Activated T-helper 1 cell treated with Interleukin-2 at 50 U/mL for 16 hours (primary cell): Measurements from ENCODE around the gene DGCR2.
"Not testable (repeated sequence)": the region's sequence is repeated elsewhere in the genome, so short reads cannot be mapped to it uniquely, and the experiment has no call there.

Source experiments
- DNase-seq: peaks from one replicate; pipeline ENCODE4 v3.0.0-alpha.2; 2020; ENCODE audit warnings: low read depth

Gene DGCR2, protein sequence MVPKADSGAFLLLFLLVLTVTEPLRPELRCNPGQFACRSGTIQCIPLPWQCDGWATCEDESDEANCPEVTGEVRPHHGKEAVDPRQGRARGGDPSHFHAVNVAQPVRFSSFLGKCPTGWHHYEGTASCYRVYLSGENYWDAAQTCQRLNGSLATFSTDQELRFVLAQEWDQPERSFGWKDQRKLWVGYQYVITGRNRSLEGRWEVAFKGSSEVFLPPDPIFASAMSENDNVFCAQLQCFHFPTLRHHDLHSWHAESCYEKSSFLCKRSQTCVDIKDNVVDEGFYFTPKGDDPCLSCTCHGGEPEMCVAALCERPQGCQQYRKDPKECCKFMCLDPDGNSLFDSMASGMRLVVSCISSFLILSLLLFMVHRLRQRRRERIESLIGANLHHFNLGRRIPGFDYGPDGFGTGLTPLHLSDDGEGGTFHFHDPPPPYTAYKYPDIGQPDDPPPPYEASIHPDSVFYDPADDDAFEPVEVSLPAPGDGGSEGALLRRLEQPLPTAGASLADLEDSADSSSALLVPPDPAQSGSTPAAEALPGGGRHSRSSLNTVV

DNA sequence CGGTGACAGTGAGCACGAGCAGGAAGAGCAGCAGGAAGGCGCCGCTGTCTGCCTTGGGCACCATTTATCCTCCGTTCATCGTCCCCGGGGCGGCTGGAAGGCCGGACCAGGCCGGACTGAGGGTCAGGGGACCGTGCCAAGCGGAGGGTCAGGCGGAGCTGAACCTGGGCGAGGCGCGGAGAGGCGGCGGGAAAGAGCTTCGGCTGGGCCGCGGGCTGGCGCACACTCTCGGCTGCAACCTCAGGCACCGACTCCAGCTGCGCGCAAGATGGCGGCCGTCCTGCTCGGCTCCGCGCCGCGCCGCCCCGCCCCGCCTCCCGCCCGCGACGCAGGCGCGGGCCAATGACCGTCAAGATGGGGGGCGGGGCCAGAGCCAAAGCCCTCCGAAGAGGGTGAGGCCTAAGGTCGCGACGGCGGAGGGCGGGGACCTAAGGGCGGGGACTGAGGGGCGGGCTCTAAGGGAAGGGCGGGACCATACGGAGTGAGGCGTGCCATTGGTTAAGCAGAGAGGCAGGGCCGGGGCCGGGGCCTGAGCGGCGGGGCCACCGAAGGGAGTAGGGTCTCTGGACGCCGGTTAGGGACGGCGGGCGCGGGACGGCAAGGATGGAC is at the start of gene DGCR2:
DGCR2 (minus strand) TSS at position 270 of the 609 bp plus-strand sequence; CDS start at position 64, 206 bp downstream.
- peak; percentile 93 for DNase-seq

DNA sequence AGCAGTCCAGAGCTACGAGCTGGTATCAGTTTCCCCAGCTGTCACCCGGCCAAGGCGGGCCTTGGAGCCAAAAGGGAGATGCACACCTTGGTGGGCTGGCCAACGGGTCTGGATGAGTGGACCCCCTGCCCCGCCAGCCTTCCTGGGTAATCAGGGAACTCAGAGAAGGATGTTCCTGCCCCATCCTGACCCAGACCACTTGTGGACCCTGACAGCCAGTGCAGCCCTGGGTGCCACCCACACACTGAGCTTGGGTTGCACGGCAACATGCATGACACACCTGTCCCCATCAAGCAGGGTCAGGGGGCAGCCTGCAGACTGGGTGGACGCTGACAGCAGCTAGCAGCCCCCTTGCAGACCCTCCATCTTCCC is 47.7 kb upstream of the DGCR2 start:
- DNase-seq, result no peak

DNA sequence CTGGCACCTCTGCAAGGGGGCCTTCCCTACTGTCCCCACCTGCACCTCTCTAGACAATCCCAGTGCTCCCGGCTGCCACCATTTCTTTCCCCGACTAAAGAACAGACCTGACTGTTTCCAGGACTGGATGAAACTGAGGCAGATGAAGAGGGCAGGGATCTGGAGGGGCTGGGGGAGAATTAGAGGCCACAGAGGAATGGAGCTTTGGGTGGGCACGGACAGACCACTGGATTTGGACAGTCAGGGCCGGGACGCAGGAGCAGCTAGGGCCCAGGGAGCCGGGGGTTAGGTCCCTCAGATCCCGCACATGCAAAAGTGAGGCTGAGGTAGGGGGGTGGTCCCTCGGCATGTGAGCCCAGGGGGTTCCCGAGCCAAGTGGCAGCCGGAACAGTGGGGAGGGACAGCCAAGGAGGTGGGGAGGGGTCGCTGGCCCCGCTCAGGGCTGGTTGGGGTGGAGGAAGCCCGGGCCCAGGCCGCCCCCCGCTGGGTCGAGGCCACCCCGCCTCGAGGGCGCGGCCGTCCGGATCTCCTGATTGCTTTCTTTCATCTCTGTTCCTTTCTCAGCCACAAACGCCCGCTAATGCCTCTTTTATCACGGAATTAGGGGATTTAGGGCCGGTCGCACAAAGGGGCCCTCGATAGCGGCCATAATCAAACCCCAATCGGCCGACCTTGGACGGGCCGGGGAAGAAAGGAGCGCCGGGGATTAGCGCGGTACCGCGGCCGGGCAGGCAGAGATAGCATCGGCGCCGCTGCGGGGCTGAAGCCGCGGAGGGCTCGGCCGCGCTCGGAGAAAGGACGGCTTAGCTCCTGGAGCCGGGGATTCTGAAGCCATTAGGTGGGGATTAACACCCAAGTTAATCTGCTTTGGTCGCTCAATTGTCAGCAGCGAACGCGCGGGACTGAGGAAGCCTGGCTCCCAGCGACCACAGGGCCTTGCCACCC is 47.1 kb upstream of the DGCR2 start:
- no peak for DNase-seq

DNA sequence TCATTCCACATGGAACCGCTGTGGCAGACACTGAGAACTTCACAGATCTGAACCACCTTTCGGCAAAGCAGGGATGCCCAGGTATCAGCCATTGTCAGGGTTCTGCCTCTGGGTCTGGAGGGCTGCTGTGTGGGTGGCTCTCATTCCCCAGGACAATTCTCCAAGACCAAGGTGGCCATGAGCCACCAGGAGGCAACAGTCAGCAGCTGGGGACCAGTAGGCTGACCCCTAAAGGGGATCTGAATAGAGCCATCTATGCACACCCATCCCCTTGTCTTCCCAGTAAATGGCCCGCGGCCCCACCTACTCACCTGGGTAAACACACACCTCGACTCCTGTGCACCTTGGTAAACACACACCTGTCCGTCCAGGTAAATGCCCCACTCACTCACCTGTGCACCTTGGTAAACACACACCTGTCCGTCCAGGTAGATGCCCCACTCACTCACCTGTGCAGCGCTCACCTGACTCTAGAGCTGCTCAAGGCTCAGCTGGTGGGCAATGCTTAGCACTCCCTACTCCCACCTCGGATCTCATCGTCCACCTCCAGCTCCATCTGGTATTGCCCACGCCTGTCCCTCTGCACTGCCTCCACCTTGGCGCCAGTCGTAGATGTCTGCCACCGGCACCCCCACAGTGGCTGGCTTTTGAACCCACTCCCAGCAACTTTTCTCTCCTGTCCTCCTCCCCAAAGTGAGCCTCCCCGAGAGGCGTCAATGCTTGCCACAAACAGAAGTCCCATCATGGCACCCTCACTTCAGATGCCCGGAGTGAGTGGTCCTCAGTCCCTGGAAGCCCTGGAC is 46.1 kb upstream of the DGCR2 start:
- DNase-seq, result no peak

DNA sequence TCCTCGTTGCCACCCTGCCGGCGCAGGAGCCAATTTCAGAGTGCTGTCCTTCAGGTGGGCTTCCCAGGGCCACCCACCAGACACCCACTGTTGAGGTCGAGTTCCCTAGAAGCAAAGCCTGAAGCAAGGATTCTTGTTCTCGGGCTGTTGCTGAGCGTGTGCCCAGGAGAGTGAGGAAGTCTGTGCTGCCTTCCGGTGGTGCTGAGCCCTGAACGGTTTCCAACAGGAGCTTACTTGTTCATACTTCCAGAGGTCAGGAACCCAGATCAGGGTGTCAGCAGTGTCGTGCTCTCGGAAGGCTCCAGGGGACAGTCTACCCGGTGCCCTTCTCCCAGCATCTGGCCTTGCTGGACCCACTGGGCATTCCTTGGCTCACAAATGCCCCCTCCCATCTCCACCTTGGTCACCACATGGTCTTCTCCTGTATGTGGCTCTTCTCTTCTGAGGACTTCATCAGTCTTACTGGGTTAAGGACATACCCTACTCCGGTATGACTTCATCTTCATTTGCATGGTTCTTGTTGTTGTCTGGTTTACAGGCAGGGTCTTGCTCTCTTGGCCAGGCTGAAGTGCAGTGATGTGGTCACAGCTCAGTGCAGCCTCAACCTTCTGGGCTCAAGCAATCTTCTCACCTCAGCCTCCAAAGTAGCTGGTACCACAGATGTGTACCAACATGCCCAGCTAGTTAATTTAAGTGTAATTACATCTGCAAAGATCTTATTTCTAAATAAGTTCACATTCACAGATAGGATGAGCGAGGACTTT is 45.1 kb upstream of the DGCR2 start:
- no peak for DNase-seq

DNA sequence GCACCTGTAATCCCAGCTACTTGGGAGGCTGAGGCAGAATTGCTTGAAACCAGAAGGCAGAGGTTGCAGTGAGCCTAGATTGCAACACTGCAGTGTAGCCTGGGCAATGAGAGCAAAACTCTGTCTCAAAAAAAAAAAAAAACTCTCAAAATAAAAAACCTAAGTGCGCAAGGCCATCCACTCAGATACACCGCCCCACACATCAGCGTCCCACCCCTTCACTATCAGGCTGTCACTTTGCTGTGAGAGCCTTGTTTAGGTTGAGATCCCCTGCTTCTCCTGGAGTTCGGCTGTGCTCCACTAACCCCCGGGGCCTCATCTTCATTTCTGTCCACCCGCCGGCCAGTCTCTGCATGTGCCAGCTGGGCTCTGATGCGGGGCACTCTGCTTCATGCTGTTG is 44.2 kb upstream of the DGCR2 start:
- no peak for DNase-seq

DNA sequence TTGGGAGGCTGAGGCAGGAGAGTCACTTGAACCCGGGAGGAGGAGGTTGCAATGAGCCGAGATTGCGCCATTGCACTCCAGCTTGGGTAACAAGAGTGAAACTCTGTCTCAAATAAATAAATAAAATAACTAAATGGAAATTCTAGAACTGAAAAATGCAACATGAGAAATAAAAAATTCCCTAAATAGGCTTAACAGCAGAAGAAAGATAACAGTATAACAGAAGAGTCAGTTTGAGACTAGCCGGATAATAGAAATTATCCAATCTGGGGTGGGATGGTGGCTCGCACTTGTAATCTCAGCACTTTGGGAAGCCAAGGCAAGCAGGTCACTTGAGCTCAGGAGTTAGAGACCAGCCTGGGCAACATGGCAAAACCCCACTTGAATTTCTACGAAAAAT is 42.2 kb upstream of the DGCR2 start:
- DNase-seq, result no peak

DNA sequence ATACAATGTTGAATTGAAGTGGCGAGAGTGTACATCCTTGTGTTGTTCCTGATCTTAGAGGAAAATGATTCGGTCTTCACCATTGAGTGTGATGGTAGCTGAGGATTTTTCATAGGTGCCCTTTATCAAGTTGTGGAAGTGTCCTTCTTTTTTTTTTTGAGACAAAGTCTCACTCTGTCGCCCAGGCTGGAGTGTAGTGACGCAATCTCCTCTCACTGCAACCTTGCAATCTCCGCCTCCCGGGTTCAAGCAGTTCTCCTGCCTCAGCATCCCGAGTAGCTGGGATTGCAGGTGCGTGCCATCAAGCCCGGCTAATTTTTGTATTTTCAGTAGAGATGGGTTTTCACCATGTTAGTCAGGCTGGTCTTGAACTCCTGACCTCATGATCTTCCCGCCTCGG is 36.4 kb upstream of the DGCR2 start:
- not testable (repeated sequence) for DNase-seq

DNA sequence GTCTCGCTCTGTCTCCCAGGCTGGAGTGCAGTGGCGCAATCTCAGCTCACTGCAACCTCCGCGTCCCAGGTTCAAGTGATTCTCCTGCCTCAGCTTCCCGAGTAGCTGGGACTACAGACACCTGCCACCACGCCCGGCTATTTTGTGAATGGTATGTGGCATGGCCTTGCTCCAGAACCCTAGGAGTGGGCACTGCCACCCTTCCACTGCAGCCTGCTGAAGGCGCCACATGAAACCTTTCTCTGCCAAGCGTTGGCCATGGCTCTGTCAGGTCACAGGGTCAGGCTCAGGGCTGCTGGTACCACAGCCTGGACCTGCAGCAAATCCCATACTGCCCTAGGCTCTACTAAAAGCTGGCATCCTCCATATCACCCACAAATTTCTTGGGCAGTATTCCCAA is 33.9 kb upstream of the DGCR2 start:
- DNase-seq, result not testable (repeated sequence)

DNA sequence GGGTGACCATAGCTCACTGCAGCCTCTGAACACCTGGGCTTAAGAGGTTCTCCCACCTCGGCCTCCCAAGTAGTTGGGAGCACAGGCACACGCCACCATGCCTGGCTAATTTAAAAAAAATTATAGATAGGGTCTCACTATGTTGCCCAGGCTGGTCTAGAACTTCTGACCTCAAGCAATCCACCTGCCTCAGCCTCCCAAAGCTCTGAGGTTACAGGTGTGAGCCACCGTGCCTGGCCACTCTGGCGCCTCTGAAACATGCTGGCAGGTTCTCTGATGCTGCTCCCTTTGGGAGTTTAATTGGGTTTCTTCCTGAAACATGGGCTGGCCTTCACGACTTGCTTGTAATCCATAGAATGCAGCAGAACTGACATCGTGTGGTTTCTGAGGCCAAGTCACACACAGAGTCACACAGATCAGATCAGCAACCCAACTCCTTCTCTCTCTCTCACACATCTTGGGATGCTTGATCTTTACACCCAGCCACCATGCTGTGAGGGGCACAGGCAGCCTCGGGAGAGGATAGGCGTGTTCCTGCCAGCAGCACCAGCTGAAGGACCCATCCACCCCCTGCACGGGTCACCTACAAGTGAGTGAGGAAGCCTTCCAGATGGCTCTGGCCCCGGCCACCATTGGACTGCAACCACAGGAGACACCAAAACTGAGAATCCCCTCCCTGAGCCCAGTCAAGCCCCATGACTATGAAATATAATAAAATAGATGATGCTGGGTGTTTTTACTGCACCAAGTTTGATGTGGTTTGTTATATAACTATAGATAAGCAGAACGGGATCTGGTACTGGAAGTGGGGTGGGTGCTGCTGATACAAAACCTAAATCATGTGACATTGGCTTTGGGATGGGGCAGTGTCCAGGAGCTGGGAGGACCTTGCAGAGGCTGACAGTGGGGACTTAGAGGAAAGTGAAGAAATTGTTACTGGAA is 31.0 kb upstream of the DGCR2 start:
- no peak for DNase-seq

DNA sequence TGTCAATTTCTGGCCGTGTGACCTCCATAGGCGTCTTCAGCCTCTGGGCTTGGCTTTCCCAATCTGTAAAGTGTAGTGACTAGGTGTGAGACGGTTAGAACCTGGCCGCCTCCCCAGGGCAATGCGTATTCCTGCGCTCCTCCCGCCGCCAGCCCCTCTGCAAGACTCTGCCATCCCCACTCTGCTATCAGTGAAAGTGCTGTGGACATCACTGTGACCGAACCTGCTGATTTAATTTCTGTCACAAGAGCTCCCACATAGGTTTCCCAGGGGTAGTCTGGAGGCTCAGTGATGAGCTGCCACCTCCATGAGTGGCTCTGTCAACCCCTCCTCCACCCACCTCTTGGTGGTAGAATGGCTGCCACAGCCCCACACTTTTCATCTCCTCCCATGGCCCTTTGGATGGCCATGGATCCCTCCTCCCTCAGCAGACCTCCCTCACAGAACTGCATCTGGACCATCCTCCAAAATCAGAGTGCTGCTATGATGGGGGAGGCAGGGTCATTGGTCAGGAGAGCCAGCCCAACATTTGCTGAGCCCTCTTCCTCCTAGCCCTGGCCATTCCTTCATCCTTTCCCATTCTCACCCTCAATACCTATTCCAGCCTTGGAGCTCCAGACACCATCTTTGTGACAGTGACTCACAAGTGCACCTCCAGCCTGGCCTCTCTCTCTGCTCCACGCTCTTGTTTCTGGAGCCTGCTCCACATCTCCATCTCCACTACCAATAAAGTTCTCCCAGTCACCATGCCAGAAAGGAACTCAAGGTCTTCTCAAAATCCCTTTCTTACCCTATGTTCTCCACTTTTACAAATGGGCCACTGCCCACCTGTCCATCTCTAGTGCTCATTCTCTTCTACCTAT is 29.3 kb upstream of the DGCR2 start:
- no peak for DNase-seq

DNA sequence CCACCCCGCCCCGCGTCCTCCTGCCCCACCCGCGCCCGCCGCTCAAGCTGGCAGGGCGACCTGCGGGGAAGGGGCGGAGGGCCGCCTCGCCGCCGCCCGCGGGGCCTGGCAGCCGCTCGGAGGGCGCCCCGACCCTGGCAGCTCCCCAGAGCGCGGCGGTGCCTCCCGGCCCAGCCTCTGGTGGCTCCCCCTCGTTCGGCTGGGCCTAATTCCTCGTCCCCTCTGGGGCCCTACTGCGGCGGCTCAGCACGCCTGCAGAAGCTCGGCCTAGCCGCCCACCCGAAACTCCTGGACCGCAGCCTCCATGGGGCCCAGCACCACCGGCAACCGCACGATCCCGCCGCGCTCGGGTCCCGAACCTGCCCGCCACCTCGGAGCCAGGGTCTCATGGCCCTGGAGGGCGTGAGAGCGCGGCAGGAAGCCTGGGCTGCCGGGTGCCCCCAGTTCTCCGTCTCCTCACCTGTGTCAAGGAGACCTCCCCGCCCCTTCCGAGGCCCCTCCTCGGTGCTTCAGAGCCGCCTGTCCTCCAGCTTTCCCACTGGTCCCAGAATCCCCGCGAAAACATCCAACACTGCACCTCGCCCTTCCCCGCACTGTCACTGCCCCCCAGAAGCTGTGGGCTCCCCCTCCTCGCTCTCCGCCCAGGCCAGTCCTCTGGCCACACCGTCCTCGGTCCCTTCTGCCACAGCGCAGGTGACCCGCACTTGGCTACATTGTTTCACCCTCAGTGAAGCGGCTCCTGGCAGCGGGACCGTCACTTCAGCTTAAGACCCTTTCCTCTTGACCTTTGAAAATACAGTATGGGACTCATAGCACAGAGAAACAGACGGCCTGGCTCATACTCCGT is 28.5 kb upstream of the DGCR2 start:
- no peak for DNase-seq

DNA sequence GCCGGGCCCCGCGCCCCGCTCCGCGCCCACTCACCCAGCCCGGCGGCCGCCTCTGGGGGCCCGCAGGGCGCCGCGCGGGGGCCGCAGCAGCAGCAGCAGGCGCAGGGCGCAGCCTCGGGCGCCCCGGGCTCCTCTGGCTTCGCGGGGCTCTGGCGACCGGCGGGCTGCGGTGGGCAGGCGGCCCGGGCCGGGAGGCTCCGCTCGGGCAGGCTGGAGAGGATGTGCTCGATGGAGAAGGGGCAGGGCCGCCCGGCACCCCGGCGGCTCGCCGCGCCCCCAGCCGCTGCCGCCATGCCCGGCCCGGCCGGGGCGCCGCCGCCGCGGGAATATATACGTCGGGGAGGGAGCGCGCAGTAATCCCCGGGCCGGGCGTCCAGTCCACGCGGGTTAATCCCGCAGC is 27.8 kb upstream of the DGCR2 start, which contains the start of gene GSC2:
GSC2 (minus strand) TSS at position 302 of the 400 bp plus-strand sequence; CDS start at position 293, 9 bp downstream.
- DNase-seq, result no peak

DNA sequence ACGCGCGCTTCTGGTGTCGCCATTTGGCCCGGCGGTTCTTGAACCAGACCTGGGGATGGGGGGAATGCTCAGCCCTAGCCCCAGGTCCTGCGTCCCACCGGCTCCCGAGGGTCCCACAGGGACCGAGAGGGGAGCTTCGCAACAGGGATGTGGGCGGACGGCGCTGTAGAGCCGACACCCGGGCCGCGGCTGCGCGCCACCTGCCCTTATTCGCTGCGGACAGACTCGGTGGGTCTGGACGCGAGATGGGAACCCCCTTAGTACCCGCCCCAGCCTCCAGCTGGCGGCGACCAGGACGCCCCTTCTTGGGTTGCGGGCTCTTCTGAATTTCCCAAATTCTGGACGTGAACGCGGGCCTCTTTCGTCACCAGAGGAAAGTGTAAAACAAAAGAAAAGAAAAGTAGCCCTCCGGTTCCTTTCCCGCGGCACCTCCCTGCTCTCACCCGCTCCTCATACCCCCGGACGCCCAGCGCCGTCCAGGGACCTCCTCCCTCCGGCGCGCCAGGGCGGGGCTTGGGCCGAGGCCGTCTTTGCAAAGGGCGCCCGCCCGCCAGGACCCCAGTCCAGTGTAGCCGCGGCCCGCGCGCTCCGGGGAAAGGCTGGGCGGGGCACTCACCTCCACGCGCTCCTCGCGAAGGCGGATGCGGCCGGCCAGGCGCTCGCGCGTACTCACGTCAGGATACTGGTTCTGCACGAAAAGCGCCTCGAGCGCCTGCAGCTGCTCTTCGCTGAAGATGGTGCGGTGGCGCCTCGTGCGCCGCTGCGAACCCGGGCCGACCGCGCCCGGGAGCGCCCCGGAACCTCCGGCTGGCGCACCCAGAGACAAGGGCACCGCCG is 27.1 kb upstream of the DGCR2 start:
- DNase-seq, result no peak

DNA sequence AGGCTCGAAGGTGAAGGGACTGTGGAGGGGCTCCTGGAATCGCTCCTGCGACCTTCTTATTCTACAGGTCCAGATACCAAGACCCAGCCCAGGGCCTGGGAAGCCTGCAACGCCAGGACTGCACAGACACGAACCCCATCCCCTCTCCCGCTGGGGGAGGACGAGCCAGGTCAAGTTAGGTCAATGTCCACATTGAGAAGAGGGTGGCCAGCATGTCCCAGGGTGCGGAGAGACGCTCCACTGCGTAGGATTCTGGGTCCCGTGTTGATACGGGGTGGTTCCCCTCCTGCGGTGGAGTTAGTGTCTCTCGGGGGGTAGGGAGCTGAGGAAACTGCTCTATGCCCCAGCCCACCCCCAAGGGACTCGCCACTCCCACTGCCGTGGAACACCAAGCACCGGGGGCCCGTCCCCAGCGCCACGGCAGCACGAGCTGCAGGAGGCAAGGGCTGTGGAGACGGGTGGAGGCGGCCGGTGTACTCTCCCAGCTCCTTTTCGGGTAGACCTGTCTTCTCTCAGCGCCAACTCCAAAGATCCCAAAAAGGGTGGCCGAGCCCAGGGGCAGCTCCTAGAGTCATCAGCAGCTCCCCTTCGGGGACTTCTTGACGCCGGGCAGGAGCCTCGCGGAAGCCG is 26.3 kb upstream of the DGCR2 start:
- no peak for DNase-seq

DNA sequence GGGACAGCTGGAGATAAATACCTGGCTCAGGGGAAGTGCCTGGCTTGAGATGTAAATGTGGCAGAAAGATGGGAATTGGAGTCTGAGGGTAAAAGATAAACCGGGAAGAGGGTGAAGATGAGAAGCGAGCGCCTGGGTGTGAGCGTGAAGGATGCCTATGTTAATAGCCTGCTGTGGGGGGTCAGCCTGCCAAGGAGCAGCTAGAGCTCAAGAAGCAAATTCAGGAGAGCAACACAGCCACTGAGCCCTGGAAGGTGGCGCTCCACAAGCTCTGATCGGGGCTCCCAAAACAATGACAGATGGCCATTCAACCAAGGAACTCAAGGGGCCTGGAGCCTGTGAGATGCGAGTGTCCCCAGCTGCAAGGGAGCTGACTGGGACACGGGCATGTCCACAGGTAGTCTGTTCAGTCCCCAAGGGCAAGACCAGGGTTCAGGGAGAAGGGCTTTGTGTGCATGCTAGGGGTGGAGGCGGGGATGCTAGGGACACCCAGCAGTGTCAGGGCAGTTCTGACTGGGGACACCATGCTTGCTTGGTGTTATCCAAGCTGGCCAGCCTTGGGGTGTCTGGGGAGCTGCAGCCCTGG is 25.1 kb upstream of the DGCR2 start:
- no peak for DNase-seq
